G401.6 (cell line): Measurements from ENCODE around the gene GNAT2.
"Not testable (repeated sequence)": the region's sequence is repeated elsewhere in the genome, so short reads cannot be mapped to it uniquely, and the experiment has no call there.

Source experiments
- FAIRE-seq: peaks from 2 replicates; lab custom pipeline; 2012; peaks lifted over from hg19 to GRCh38; lab: Jason Lieb, UNC

The GNAT2 gene

DNA sequence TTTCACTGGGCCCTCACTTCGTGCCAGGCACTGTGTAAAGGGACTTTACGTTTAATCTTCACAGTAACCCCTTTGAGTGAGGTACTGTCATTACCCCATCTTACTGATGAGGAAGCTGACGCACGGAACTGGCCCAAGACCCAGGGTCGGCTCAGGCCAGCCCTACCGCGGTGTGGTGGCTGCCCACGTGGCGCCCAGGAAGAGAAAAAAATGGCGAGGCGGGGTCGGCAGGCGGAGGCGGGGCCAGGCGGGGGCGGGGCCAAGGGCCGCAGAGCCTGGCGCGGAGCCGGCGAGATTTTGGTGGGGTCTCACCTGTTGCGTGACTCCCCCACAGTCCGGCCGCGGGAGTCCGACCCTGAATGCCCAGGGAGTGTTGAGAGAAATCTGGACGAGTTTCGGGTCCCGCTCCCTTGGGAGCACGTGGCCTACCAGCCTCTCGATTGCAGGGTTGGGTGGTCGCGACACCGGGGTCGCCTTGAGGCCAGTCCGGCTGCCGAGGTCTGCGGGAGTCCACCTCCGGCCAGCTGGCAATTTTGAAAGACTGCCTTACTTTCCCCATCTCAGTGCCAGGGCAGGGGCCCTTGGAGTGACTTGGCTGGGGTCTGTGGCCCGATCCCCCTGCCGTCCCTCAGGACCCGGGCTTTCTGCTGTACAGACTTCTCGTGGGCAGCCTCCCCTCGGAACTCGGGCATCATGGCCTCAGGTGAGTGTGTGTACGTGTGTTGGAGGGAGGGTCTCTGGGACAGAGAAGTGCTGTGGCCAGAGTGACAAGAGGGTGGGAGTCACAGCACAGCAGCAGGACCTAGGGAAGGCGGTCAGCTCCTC is at the start of gene GNAT2, which contains the start of gene AMPD2:
Gene GNAT2 (minus strand): TSS at position 41 of the 825 bp plus-strand sequence. CDS start 6,746 bp downstream, outside the sequence.
Gene AMPD2 (plus strand): TSS at position 262 of the 825 bp plus-strand sequence. CDS start 1,339 bp downstream, outside the sequence.
- FAIRE-seq = no peak

- FAIRE-seq = no peak
These were observed 48.8 kb upstream of the GNAT2 start for GRCh38 chr1:109668123-109668775.

GRCh38 chr1:109667452-109668122 is 48.2 kb upstream of the GNAT2 start, which contains the start of gene GSTM2:
TSS of gene GSTM2 (plus strand) at chr1:109668057. CDS start at chr1:109668116, 59 bp downstream.
- FAIRE-seq = peak; percentile 92

DNA sequence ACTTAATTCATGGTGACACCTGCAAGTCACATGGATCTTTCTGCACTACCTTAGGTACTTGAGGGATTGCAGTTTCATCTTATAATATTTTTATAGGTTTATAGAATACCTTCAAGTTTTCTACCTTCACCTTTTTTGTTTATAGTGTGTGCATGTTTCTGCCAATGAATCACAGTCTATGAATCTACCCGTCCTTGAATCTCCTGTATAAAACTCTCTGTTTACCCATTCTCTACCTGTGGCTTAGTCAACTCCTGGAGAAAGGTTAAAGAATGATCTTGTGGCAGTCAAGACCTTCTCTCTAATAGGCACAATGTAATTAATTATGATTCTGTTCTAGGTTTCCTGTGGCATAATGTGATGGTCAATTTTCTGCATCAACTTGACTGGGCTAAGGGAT is 45.3 kb upstream of the GNAT2 start:
- no peak for FAIRE-seq

GRCh38 chr1:109661391-109661790 is 42.0 kb upstream of the GNAT2 start:
- FAIRE-seq = no peak

DNA sequence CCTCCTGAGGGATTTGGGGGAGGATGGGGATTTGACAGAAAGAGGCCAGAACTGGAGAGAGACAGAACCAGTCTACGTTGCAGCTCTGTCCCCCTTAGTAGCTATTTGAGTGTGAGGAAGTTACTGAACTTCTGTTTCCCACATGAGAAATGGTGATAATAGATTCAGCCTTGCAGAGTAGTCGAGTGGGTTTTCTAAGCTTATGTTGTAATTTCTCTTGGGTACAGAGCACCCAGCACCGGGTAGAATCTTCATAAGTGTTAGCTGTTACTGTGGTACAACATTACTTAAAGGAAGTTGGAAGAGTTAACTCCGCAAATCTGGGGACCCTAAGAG is 41.2 kb upstream of the GNAT2 start:
- not testable (repeated sequence) for FAIRE-seq

DNA sequence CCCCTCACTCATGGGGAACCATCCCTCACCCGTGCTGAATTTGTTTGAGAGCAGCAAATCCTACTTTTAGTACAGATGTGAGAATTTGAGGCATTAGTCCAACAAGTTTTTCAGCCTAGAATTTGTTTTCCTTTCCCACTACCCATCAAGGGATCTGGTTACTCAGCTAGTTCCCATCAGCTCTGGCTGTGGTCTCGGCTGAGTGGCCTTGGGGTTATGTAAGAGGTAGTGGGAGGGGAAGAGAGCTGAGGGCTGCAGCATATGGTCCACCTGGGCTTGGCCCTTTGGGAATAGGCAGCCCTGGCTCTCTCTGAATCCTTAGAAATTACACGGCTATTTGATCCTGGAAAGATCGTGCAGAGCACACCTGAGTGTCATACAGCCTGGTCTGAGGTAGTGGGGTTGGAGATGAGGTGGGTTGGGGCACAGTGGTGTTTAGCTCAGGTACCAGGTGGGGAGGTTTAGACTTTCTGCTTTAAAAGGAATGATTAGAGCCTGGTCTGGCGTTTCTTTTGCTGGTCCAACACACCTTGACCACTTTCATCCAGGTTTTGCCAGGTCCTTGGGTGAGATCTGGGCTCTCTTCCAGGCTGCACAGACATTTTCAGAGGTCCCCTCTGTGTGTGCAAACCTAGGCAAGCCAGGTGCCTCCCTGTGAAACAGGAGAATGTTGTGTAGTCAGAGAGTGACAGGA is 40.7 kb upstream of the GNAT2 start:
- FAIRE-seq = no peak

DNA sequence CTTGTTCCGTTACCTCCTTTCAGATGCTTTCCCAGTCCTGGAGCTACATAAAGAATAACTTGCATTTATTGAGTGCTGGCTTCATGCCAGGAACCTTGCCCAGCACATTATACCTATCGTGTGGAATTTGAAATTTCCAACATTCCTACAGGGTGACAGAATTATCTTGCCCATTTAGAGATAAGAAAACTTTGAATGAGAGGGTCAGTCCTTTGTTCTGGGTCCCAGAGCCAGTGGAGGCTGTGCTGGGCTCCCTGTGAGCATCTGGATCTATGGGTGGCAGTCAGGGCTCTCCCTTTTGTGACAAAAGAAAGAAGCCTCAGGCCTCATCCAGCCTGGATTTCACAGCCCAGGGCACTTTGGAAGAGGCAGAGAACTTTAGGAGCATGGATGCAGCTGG is 39.7 kb upstream of the GNAT2 start:
- FAIRE-seq = no peak

DNA sequence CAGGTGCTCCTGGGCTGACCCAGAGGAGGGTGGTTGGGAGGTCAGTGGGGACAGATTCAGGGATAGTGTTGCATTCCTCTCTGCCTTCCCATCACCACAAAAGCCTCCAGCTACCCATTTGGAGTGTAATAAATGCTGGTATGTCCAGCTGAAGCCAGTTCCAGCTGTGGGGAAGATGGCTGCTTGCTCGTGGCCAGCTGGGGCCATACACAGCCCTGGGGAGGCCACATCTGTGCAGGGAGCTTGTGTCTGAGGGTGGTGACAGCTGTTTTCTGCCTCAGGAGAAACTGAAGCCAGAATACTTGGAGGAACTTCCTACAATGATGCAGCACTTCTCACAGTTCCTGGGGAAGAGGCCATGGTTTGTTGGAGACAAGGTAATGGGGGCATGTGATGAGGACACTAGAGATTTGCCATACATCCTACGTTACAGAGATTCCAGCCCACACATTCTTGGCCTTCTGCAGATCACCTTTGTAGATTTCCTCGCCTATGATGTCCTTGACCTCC is 39.2 kb upstream of the GNAT2 start:
- no peak for FAIRE-seq

- no peak for FAIRE-seq
These were observed 38.6 kb upstream of the GNAT2 start for GRCh38 chr1:109657970-109658369.

DNA sequence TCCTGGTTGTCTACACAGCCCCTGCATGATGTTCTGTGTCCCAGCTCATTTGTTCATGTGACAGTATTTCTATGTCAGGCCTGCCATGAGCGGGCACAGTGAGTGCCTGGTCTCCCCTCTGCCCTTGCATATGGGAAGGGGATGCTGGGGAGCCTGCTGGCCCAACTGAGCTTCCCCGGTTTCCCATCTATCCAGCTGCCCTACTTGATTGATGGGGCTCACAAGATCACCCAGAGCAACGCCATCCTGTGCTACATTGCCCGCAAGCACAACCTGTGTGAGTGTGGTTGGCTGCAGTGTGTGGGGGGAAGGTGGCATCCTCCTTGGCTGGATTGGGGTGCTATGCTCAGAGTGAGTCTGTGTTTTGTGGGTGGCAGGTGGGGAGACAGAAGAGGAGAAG is 38.0 kb upstream of the GNAT2 start:
- FAIRE-seq = no peak

GRCh38 chr1:109655615-109656519 is 36.5 kb upstream of the GNAT2 start, which contains the start of gene GSTM4:
TSS of gene GSTM4 (plus strand) at chr1:109656099. CDS start at chr1:109656390, 291 bp downstream.
- peak; percentile 91 for FAIRE-seq

DNA sequence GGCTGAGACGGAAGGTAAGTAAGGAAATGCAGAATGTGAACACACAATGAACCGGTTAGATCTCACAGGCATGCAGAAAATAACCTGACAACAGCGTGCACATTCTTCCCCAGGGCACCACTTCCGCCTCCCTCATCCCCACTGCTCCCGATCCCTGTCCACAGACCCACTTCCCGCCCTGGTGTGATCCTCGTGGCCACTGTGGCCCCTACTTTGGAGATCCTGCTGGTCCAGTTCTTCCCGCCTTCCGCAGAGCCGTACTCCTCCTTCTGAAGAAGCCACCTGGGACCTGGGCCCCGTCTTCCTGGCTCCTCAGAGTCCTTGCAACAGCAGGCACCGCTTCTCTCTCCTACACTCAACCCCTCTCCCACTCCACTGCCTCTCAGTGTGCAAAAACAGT is 35.1 kb upstream of the GNAT2 start:
- FAIRE-seq = no peak

- no peak for FAIRE-seq
These were observed 33.9 kb upstream of the GNAT2 start for GRCh38 chr1:109653306-109653705.

- no peak for FAIRE-seq
These were observed 33.0 kb upstream of the GNAT2 start for GRCh38 chr1:109652402-109652801.

GRCh38 chr1:109650609-109651008 is 31.2 kb upstream of the GNAT2 start:
- no peak for FAIRE-seq

DNA sequence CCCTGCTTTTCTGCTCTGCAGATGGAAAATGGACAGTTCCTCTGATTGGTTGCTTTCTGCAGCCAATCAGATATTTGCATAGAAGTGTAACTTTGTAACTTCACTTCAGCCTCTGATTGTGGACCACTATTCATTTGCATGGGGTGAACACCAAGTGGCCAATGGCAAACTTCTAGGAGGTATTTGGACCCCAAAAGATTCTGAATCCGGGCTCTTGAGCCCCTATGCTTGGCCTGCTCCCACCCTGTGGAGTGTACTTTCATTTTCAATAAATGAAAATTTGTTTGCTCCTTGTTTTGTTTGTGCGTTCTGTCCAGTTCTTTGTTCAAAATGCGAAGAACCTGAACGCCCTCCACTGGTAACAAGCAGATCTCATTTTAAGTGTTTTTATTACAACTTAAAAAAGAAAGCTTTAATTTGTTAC is 30.1 kb upstream of the GNAT2 start:
- FAIRE-seq = peak; percentile 97

- FAIRE-seq = no peak
These were observed 25.3 kb upstream of the GNAT2 start for GRCh38 chr1:109644670-109645069.

DNA sequence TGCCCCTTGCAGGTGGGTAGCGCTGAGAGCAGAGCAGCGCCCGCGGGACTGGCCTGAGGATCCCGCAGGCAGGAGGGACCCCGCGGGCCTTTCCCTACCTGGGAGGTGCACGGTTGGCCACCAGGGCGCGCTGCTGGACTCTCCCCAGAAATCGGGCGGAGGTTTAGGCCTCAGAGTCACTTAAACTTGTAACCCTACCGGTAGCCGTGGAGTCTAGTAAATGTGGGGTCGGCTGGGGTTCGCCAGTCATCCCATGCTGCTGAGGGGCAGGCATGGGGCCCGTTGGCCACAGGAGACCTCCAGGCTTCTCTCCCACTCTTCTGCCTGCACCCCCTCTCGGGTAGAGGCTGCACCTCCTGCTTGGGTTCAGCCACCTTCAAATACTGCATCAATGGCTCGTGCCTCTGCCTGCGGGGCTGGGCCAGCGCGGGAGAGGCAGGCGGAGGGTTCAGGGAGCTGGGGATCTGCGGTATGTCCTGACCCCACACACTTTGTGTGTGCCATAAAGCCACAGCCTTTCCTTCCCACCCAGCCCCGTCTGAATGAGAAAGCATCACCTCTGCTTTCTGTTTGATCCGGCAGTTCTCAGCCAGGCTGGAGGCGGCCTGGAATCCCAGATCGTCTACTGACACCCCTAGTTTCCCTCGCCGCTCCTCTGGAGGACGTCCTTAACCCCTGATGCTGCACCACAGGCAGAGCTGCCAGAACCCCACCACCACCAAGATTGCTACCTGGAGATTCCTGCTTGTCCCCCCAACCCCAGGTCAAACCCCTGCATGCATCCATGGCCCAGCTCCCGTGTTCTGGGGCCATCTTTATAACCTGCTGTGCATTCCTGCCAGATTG is 24.2 kb upstream of the GNAT2 start:
- peak; percentile 15 for FAIRE-seq

DNA sequence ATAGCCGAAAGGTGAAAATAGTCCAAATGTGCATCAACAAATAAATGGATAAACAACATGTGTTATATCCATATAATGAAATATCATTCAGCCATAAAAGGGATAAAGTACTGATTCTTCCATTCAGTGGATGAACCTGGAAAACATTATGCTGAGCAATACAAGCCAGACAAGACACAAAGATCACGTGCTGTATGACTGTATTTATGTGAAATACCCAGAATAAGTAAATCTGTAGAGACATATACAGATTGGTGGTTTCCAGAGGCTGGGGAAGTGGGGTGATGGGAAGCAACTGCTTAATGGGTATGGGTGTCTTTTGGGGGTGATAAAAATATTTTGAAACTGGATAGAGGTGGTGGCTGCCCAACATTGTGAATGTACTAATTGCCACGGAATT is 23.2 kb upstream of the GNAT2 start:
- no peak for FAIRE-seq
